GM21367 (cell line): Measurements from ENCODE around the gene PRIMA1.

Source experiments
- ATAC-seq: cut with Tn5 transposase; IDR thresholded peaks from one replicate; pipeline ENCODE4 v1.9.1; 2021; ENCODE audit not compliant: unreplicated experiment

The PRIMA1 gene

GRCh38 chr14:93759719-93760307, 28.5 kb downstream of the PRIMA1 start:
- ATAC-seq, result no peak

GRCh38 chr14:93757206-93757605, 31.1 kb downstream of the PRIMA1 start:
- ATAC-seq, result no peak

- no peak for ATAC-seq
Measured at GRCh38 chr14:93753647-93754046, 34.6 kb downstream of the PRIMA1 start.

GRCh38 chr14:93752980-93753561, 35.2 kb downstream of the PRIMA1 start:
- ATAC-seq, result no peak

- no peak for ATAC-seq
Measured at GRCh38 chr14:93751946-93752655, 36.2 kb downstream of the PRIMA1 start.

- no peak for ATAC-seq
Measured at GRCh38 chr14:93749076-93749420, 39.2 kb downstream of the PRIMA1 start.

- ATAC-seq, result no peak
Measured at GRCh38 chr14:93748208-93749075, 39.8 kb downstream of the PRIMA1 start.

GRCh38 chr14:93747560-93747959, 40.7 kb downstream of the PRIMA1 start:
- ATAC-seq, result no peak

- ATAC-seq, result no peak
Measured at GRCh38 chr14:93747102-93747501, 41.2 kb downstream of the PRIMA1 start.

- ATAC-seq, result no peak
Measured at GRCh38 chr14:93745603-93746273, 42.5 kb downstream of the PRIMA1 start.

GRCh38 chr14:93744876-93745275, 43.4 kb downstream of the PRIMA1 start:
- no peak for ATAC-seq

GRCh38 chr14:93744176-93744575, 44.1 kb downstream of the PRIMA1 start:
- no peak for ATAC-seq

- no peak for ATAC-seq
Measured at GRCh38 chr14:93743270-93744060, 44.8 kb downstream of the PRIMA1 start.

- no peak for ATAC-seq
Measured at GRCh38 chr14:93742761-93743160, 45.5 kb downstream of the PRIMA1 start.

- ATAC-seq, result no peak
Measured at GRCh38 chr14:93741556-93742230, 46.6 kb downstream of the PRIMA1 start.

- ATAC-seq, result no peak
Measured at GRCh38 chr14:93737634-93738033, 50.7 kb downstream of the PRIMA1 start.

GRCh38 chr14:93736378-93737014, 51.8 kb downstream of the PRIMA1 start:
- ATAC-seq, result no peak

GRCh38 chr14:93735206-93735605, 53.1 kb downstream of the PRIMA1 start:
- no peak for ATAC-seq
